ENCODE data around the gene TOR2A. TPM values are rescaled to one million over a fixed set of nuclear protein-coding genes. Genes with fewer than 3 reads are reported as not detected.
A peak's percentile ranks its signal among the peaks of the same experiment; 100 is the strongest.

Gene TOR2A
- total and polyA plus RNA-seq, 9 of the 15 experiments (the other 6 are each of a cell fraction or from before 2014, with no cell fraction given) = 0.80 to 25.9 (median 11.1) TPM

GRCh38 chr9:127776924-127777289 is 41.8 kb upstream of the TOR2A start:
- no peak overlapping the region for H3K4me3 ChIP-seq
- intact Hi-C loops (cut with micrococcal nuclease) = no loop called here
- H4K20me1 ChIP-seq (replicated peaks; ENCODE audit: control insufficient read depth, insufficient read depth, low read length) = no peaks in the 10 kb centered on the region
- CTCF ChIA-PET (ENCODE audit: low intra/inter-chr PET ratio) = no interaction called here
- no peaks in the 10 kb centered on the region for H3K79me2 ChIP-seq (ENCODE audit: control insufficient read depth, insufficient read depth, low read length)
- 0 out of 3 replicates have a peak overlapping the region, but pooled peaks have one; percentile 4 for H3K27ac ChIP-seq (ENCODE audit: extremely low read depth, low read depth, low read length)
- ATAC-seq (no peak), DNase-seq (ENCODE audit: extremely low read depth in 1 of 4, low spot score in 3 of 4) (no peak), FAIRE-seq (no peak)
- in situ Hi-C loops (cut with MboI) = no loop called here
- no peaks in the 10 kb centered on the region for H3K36me3 ChIP-seq (ENCODE audit: control insufficient read depth, insufficient read depth, low read length)
- H3K4me2 ChIP-seq (ENCODE audit: insufficient read depth, low read length) = peak overlapping the region; percentile 54
- H3K9me3 ChIP-seq (replicated peaks; ENCODE audit: control insufficient read depth, insufficient read depth, low read depth, low read length) = no peaks in the 10 kb centered on the region
- H3K4me1 ChIP-seq (replicated peaks in 1 of 2; ENCODE audit: control insufficient read depth in 2 of 2, insufficient read depth in 2 of 2, low read length in 2 of 2) = peaks cover 25 to 41% of the 10 kb centered on the region in 2 experiments
- 53% methylated on average over 5 of the region's 5 CpGs for WGBS (ENCODE audit: insufficient coverage, low coverage, missing lambda C conversion rate)
- no peaks in the 10 kb centered on the region for H3K9me1 ChIP-seq (ENCODE audit: control insufficient read depth, insufficient read depth, low read length)
- no peaks in the 10 kb centered on the region for H3K27me3 ChIP-seq (ENCODE audit: control insufficient read depth in 2 of 2, insufficient read depth in 2 of 2, low read length in 2 of 2)
- H3K9ac ChIP-seq (ENCODE audit: insufficient read depth in 1 of 2, low read depth in 2 of 2, low read length in 2 of 2) = peak overlapping the region in 1 of 2 experiments; percentile 86; a peak in 2 of 4 replicates
- H2AFZ ChIP-seq (ENCODE audit: low read depth, low read length) = peak overlapping the region; percentile 93; the same call in 1 of the 2 replicates
- TSS peak; percentile 70 for BruUV-seq (replicated peaks)
- POLR2A ChIA-PET = interaction anchor here (0.6 to 1.0 kb wide), 2 partner anchors 36 to 146 kb away, joined by 3 read pairs; no protein-coding TSS in a partner anchor
- TF ChIP-seq TEAD4 (IDR thresholded peaks at IDR 0.05; ENCODE audit: low read length) (no peak), TEAD4 (CRISPR knock-in tag; IDR thresholded peaks at IDR 0.05; ENCODE audit: borderline replicate concordance) (no peak), POU5F1 (IDR thresholded peaks at IDR 0.05; ENCODE audit: borderline replicate concordance, low read depth, low read length, partially characterized antibody) (no peak), MAZ (CRISPR knock-in tag; conservative IDR thresholded peaks at IDR 0.05 in 1 of 2, IDR thresholded peaks at IDR 0.05 in 1 of 2) (no peak), ZNF561 (CRISPR knock-in tag; conservative IDR thresholded peaks at IDR 0.05) (no peak), POLR2B (IDR thresholded peaks at IDR 0.05; ENCODE audit: low read depth, partially characterized antibody) (no peak), RFX5 (IDR thresholded peaks at IDR 0.05; ENCODE audit: low read depth, low read length) (no peak), RNF219 (CRISPR knock-in tag; IDR thresholded peaks at IDR 0.05) (no peak), FIP1L1 (IDR thresholded peaks at IDR 0.05; ENCODE audit: low read depth, low read length, poor library complexity, severe bottlenecking) (no peak), ZNF764 (CRISPR knock-in tag; IDR thresholded peaks at IDR 0.05; ENCODE audit: low read depth) (no peak), BRF1 (IDR thresholded peaks at IDR 0.05; ENCODE audit: borderline replicate concordance, extremely low read depth, insufficient read length) (no peak), ZNF584 (CRISPR knock-in tag; IDR thresholded peaks at IDR 0.05; ENCODE audit: low read depth) (no peak), PCBP1 (IDR thresholded peaks at IDR 0.05; ENCODE audit: low read depth, low read length, poor library complexity, severe bottlenecking) (no peak)
- TF ChIP-seq, protein P1, sequence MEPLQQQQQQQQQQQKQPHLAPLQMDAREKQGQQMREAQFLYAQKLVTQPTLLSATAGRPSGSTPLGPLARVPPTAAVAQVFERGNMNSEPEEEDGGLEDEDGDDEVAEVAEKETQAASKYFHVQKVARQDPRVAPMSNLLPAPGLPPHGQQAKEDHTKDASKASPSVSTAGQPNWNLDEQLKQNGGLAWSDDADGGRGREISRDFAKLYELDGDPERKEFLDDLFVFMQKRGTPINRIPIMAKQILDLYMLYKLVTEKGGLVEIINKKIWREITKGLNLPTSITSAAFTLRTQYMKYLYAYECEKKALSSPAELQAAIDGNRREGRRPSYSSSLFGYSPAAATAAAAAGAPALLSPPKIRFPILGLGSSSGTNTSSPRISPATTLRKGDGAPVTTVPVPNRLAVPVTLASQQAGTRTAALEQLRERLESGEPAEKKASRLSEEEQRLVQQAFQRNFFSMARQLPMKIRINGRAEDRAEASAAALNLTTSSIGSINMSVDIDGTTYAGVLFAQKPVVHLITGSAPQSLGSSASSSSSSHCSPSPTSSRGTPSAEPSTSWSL (CRISPR knock-in tag; IDR thresholded peaks at IDR 0.05; ENCODE audit: borderline replicate concordance) = no peak
- TF ChIP-seq, protein P2, sequence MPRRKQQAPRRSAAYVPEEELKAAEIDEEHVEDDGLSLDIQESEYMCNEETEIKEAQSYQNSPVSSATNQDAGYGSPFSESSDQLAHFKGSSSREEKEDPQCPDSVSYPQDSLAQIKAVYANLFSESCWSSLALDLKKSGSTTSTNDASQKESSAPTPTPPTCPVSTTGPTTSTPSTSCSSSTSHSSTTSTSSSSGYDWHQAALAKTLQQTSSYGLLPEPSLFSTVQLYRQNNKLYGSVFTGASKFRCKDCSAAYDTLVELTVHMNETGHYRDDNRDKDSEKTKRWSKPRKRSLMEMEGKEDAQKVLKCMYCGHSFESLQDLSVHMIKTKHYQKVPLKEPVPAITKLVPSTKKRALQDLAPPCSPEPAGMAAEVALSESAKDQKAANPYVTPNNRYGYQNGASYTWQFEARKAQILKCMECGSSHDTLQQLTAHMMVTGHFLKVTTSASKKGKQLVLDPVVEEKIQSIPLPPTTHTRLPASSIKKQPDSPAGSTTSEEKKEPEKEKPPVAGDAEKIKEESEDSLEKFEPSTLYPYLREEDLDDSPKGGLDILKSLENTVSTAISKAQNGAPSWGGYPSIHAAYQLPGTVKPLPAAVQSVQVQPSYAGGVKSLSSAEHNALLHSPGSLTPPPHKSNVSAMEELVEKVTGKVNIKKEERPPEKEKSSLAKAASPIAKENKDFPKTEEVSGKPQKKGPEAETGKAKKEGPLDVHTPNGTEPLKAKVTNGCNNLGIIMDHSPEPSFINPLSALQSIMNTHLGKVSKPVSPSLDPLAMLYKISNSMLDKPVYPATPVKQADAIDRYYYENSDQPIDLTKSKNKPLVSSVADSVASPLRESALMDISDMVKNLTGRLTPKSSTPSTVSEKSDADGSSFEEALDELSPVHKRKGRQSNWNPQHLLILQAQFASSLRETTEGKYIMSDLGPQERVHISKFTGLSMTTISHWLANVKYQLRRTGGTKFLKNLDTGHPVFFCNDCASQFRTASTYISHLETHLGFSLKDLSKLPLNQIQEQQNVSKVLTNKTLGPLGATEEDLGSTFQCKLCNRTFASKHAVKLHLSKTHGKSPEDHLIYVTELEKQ (CRISPR knock-in tag; IDR thresholded peaks at IDR 0.05) = no peak
